Measurements from ENCODE around the gene RBM33.

RBM33 gene

DNA sequence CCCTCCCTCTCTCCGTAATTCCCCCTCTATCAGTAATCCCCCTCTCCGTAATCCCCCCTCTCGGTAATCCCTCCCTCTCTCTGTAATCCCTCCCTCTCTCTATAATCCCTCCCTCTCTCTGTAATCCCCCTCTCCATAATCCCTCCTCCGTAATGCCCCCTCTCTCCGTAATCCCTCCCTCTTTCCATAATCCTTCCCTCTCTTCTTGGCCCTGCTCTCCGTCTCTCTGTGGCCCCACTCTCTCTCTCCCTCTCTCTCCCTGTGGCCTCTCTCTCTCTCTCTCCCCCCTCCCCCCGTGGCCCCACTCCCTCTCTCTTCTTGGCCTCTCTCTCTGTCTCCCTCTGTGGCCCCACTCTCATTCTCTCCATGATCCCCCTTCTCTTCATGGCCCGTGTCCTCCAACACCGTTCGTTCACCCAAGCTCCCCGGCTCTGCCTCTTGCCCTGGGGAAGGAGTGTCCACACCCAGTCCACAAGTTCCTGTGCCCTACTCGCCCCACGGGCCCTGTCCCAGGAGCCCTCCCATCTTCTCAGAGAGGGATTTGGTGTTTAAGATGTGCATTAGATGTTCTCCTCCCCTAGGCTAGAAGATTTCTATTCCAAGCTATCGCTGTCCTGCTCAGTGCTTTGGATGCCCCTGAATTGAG lies 148.0 kb downstream of the RBM33 start:
- Histone ChIP-seq H3K9me3 (ENCODE audit: insufficient read depth, low read length, severe bottlenecking) (no peaks in the 10 kb centered on the region), H3K4me2 (ENCODE audit: insufficient read depth, low read length) (no peak overlapping the region), H3K4me1 (ENCODE audit: insufficient read depth, low read length) (peaks cover 3% of the 10 kb centered on the region; the same call in 1 of the 2 replicates), H2AFZ (ENCODE audit: low read depth, low read length) (no peak overlapping the region), H3K9ac (ENCODE audit: low read depth, low read length) (no peak overlapping the region), H3K27ac (ENCODE audit: low read length) (no peak overlapping the region), H3K27me3 (ENCODE audit: insufficient read depth, low read length, poor library complexity) (no peaks in the 10 kb centered on the region), H3K36me3 (ENCODE audit: insufficient read depth, low read length) (no peaks in the 10 kb centered on the region), H3K79me2 (ENCODE audit: insufficient read depth, low read length) (no peaks in the 10 kb centered on the region), H4K20me1 (ENCODE audit: insufficient read depth, low read length) (peaks cover 2% of the 10 kb centered on the region; the same call in 1 of the 2 replicates), H3K4me3 (ENCODE audit: low read depth in 1 of 2, low read length in 2 of 2) (no peak overlapping the region)
- no peak for ATAC-seq (ENCODE audit: insufficient read depth, low read depth)
- no peak for DNase-seq
- no peak for TF ChIP-seq EZH2 (IDR thresholded peaks at IDR 0.05; ENCODE audit: borderline replicate concordance, low read depth, low read length, severe bottlenecking)
- TF ChIP-seq, protein P1, sequence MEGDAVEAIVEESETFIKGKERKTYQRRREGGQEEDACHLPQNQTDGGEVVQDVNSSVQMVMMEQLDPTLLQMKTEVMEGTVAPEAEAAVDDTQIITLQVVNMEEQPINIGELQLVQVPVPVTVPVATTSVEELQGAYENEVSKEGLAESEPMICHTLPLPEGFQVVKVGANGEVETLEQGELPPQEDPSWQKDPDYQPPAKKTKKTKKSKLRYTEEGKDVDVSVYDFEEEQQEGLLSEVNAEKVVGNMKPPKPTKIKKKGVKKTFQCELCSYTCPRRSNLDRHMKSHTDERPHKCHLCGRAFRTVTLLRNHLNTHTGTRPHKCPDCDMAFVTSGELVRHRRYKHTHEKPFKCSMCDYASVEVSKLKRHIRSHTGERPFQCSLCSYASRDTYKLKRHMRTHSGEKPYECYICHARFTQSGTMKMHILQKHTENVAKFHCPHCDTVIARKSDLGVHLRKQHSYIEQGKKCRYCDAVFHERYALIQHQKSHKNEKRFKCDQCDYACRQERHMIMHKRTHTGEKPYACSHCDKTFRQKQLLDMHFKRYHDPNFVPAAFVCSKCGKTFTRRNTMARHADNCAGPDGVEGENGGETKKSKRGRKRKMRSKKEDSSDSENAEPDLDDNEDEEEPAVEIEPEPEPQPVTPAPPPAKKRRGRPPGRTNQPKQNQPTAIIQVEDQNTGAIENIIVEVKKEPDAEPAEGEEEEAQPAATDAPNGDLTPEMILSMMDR (IDR thresholded peaks at IDR 0.05; ENCODE audit: borderline replicate concordance, extremely low read depth, low read length, poor library complexity, severe bottlenecking), result no peak

DNA sequence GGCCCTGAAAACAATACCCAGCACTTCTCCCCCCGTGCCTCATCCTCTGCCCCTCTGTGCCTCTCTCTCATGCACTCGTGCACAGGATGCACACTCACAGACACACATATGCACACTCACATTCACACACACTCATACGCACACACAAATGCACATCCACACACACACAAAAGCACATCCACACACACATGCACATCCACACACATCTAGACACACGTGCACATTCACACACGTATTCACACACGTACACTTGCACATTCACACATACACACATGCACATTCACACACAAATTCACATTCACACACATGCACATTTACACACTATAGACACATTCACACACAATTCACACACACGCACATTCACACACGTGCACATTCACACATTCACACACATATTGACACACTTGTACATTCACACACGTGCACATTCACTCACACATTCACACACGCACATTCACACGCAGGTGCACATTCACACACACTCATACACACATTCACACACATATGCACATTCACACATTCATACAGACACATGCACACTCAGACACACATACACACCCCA lies 148.6 kb downstream of the RBM33 start:
- no peaks in the 10 kb centered on the region for H3K9me3 ChIP-seq (ENCODE audit: insufficient read depth, low read length, severe bottlenecking)
- H3K36me3 ChIP-seq (ENCODE audit: insufficient read depth, low read length), result no peaks in the 10 kb centered on the region
- no peak overlapping the region for H3K27ac ChIP-seq (ENCODE audit: low read length)
- H3K4me3 ChIP-seq (ENCODE audit: low read depth in 1 of 2, low read length in 2 of 2), result no peak overlapping the region
- H3K9ac ChIP-seq (ENCODE audit: low read depth, low read length), result no peak overlapping the region
- ATAC-seq (ENCODE audit: insufficient read depth, low read depth), result no peak
- no peak overlapping the region for H2AFZ ChIP-seq (ENCODE audit: low read depth, low read length)
- H3K4me1 ChIP-seq (ENCODE audit: insufficient read depth, low read length), result peaks cover 3% of the 10 kb centered on the region; the same call in 1 of the 2 replicates
- no peak for DNase-seq
- peaks cover 2% of the 10 kb centered on the region; the same call in 1 of the 2 replicates for H4K20me1 ChIP-seq (ENCODE audit: insufficient read depth, low read length)
- TF ChIP-seq EZH2 (IDR thresholded peaks at IDR 0.05; ENCODE audit: borderline replicate concordance, low read depth, low read length, severe bottlenecking), result no peak
- TF ChIP-seq, protein P1 (IDR thresholded peaks at IDR 0.05; ENCODE audit: borderline replicate concordance, extremely low read depth, low read length, poor library complexity, severe bottlenecking), result no peak
- no peaks in the 10 kb centered on the region for H3K79me2 ChIP-seq (ENCODE audit: insufficient read depth, low read length)
- no peak overlapping the region for H3K4me2 ChIP-seq (ENCODE audit: insufficient read depth, low read length)
- H3K27me3 ChIP-seq (ENCODE audit: insufficient read depth, low read length, poor library complexity), result no peaks in the 10 kb centered on the region

DNA sequence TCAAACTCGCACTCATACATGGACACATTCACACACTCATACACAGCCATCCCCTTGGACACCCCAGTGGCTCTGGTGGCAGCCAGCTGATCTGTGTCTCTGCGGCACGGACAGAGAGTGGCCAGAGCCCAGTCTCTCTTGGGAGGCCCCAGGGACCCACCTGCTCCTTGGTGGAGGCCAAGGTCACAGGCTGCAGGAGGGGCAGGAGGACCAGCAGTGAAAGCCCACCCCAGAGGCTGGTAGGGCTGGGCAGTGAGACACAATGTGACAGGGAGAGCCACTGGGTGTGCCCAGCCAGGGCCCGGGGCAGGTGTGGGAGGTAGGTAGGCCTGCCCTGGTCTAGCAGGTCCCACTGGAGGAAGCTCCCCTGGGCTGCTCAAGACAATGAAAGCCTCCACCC lies 149.3 kb downstream of the RBM33 start:
- Histone ChIP-seq H3K4me2 (ENCODE audit: insufficient read depth, low read length) (no peak overlapping the region), H2AFZ (ENCODE audit: low read depth, low read length) (no peak overlapping the region), H3K79me2 (ENCODE audit: insufficient read depth, low read length) (no peaks in the 10 kb centered on the region), H4K20me1 (ENCODE audit: insufficient read depth, low read length) (peaks cover 2% of the 10 kb centered on the region; the same call in 1 of the 2 replicates), H3K27me3 (ENCODE audit: insufficient read depth, low read length, poor library complexity) (no peaks in the 10 kb centered on the region), H3K27ac (ENCODE audit: low read length) (no peak overlapping the region), H3K9ac (ENCODE audit: low read depth, low read length) (no peak overlapping the region), H3K36me3 (ENCODE audit: insufficient read depth, low read length) (no peaks in the 10 kb centered on the region), H3K4me3 (ENCODE audit: low read depth in 1 of 2, low read length in 2 of 2) (no peak overlapping the region), H3K4me1 (ENCODE audit: insufficient read depth, low read length) (peaks cover 3% of the 10 kb centered on the region; the same call in 1 of the 2 replicates), H3K9me3 (ENCODE audit: insufficient read depth, low read length, severe bottlenecking) (no peaks in the 10 kb centered on the region)
- no peak for DNase-seq
- TF ChIP-seq, protein P1 (IDR thresholded peaks at IDR 0.05; ENCODE audit: borderline replicate concordance, extremely low read depth, low read length, poor library complexity, severe bottlenecking), result no peak
- no peak for TF ChIP-seq EZH2 (IDR thresholded peaks at IDR 0.05; ENCODE audit: borderline replicate concordance, low read depth, low read length, severe bottlenecking)
- no peak for ATAC-seq (ENCODE audit: insufficient read depth, low read depth)
